ENCODE results near the gene RIMBP2. TPM values are rescaled to one million over a fixed set of nuclear protein-coding genes. Genes with fewer than 3 reads are reported as not detected.

The RIMBP2 gene
- total RNA-seq, 2 experiments from 2014 or later, result not detected

GRCh38 chr12:130457215-130457614, 258.9 kb downstream of the RIMBP2 start:
- Mint-ChIP-seq H3K4me3 (no peak overlapping the region), H3K36me3 (ENCODE audit: low read depth) (no peaks in the 10 kb centered on the region), H3K27ac (no peak overlapping the region), H3K27me3 (no peaks in the 10 kb centered on the region), H3K9me3 (no peaks in the 10 kb centered on the region), H3K4me1 (ENCODE audit: low read depth) (no peaks in the 10 kb centered on the region)
- Histone ChIP-seq H3K9me3 (ENCODE audit: control insufficient read depth in 1 of 2, insufficient read depth in 1 of 2, low read length in 2 of 2) (peaks cover 0 to 39% of the 10 kb centered on the region in 2 experiments), H3K36me3 (ENCODE audit: insufficient read depth, low read length) (no peaks in the 10 kb centered on the region), H3K27me3 (ENCODE audit: control insufficient read depth in 1 of 2, insufficient read depth in 2 of 2, low read length in 2 of 2) (no peaks in the 10 kb centered on the region), H3K4me3 (ENCODE audit: low read length) (no peak overlapping the region), H3K27ac (ENCODE audit: low read depth in 1 of 2, low read length in 2 of 2) (no peak overlapping the region), H3K4me1 (ENCODE audit: insufficient read depth, low read length) (no peaks in the 10 kb centered on the region)
- DNase-seq (no peak), ATAC-seq (ENCODE audit: poor library complexity) (no peak)
- ChIA-PET CTCF (no interaction called here), POLR2A (no interaction called here)
- TF ChIP-seq, protein P1, sequence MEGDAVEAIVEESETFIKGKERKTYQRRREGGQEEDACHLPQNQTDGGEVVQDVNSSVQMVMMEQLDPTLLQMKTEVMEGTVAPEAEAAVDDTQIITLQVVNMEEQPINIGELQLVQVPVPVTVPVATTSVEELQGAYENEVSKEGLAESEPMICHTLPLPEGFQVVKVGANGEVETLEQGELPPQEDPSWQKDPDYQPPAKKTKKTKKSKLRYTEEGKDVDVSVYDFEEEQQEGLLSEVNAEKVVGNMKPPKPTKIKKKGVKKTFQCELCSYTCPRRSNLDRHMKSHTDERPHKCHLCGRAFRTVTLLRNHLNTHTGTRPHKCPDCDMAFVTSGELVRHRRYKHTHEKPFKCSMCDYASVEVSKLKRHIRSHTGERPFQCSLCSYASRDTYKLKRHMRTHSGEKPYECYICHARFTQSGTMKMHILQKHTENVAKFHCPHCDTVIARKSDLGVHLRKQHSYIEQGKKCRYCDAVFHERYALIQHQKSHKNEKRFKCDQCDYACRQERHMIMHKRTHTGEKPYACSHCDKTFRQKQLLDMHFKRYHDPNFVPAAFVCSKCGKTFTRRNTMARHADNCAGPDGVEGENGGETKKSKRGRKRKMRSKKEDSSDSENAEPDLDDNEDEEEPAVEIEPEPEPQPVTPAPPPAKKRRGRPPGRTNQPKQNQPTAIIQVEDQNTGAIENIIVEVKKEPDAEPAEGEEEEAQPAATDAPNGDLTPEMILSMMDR (IDR thresholded peaks at IDR 0.05), result no peak
- intact Hi-C loops (cut with DNase I, micrococcal nuclease), result no loop called here

GRCh38 chr12:130456375-130457199, 259.5 kb downstream of the RIMBP2 start:
- no peak for ATAC-seq (ENCODE audit: poor library complexity)
- H3K4me1 Mint-ChIP-seq (ENCODE audit: low read depth), result no peaks in the 10 kb centered on the region
- no peak for DNase-seq
- Histone ChIP-seq H3K4me1 (ENCODE audit: insufficient read depth, low read length) (no peaks in the 10 kb centered on the region), H3K27me3 (ENCODE audit: control insufficient read depth in 1 of 2, insufficient read depth in 2 of 2, low read length in 2 of 2) (no peaks in the 10 kb centered on the region), H3K9me3 (ENCODE audit: control insufficient read depth in 1 of 2, insufficient read depth in 1 of 2, low read length in 2 of 2) (peaks cover 0 to 38% of the 10 kb centered on the region in 2 experiments), H3K36me3 (ENCODE audit: insufficient read depth, low read length) (no peaks in the 10 kb centered on the region), H3K27ac (ENCODE audit: low read depth in 1 of 2, low read length in 2 of 2) (no peak overlapping the region), H3K4me3 (ENCODE audit: low read length) (no peak overlapping the region)
- intact Hi-C loops (cut with DNase I, micrococcal nuclease), result no loop called here
- H3K4me3 Mint-ChIP-seq, result no peak overlapping the region
- no peaks in the 10 kb centered on the region for H3K27me3 Mint-ChIP-seq
- TF ChIP-seq, protein P1 (IDR thresholded peaks at IDR 0.05), result no peak
- CTCF ChIA-PET, result no interaction called here
- POLR2A ChIA-PET, result no interaction called here
- H3K9me3 Mint-ChIP-seq, result no peaks in the 10 kb centered on the region
- H3K27ac Mint-ChIP-seq, result no peak overlapping the region
- no peaks in the 10 kb centered on the region for H3K36me3 Mint-ChIP-seq (ENCODE audit: low read depth)

- Histone ChIP-seq H3K9me3 (ENCODE audit: control insufficient read depth in 1 of 2, insufficient read depth in 1 of 2, low read length in 2 of 2) (peaks cover 0 to 33% of the 10 kb centered on the region in 2 experiments), H3K4me1 (ENCODE audit: insufficient read depth, low read length) (no peaks in the 10 kb centered on the region), H3K36me3 (ENCODE audit: insufficient read depth, low read length) (no peaks in the 10 kb centered on the region), H3K27ac (ENCODE audit: low read depth in 1 of 2, low read length in 2 of 2) (no peak overlapping the region), H3K4me3 (ENCODE audit: low read length) (no peak overlapping the region), H3K27me3 (ENCODE audit: control insufficient read depth in 1 of 2, insufficient read depth in 2 of 2, low read length in 2 of 2) (no peaks in the 10 kb centered on the region)
- H3K4me1 Mint-ChIP-seq (ENCODE audit: low read depth), result no peaks in the 10 kb centered on the region
- no peaks in the 10 kb centered on the region for H3K9me3 Mint-ChIP-seq
- H3K4me3 Mint-ChIP-seq, result no peak overlapping the region
- H3K27me3 Mint-ChIP-seq, result no peaks in the 10 kb centered on the region
- no peak overlapping the region for H3K27ac Mint-ChIP-seq
- ATAC-seq (ENCODE audit: poor library complexity) (no peak), DNase-seq (no peak)
- ChIA-PET POLR2A (no interaction called here), CTCF (no interaction called here)
- H3K36me3 Mint-ChIP-seq (ENCODE audit: low read depth), result no peaks in the 10 kb centered on the region
- TF ChIP-seq, protein P1 (IDR thresholded peaks at IDR 0.05), result no peak
- intact Hi-C loops (cut with DNase I, micrococcal nuclease), result no loop called here
These were observed 260.9 kb downstream of the RIMBP2 start for GRCh38 chr12:130455161-130455560.
